Stimulated activated CD8-positive, alpha-beta memory T cell treated with anti-CD3 and anti-CD28 coated beads, Interleukin-12 subunit alpha, Interleukin-12 subunit beta, amount 100 ng/mL, for 1 hour (primary cell): ENCODE data around the gene FBXO33.
"Not testable (repeated sequence)": the region's sequence is repeated elsewhere in the genome, so short reads cannot be mapped to it uniquely, and the experiment has no call there.

ENCODE experiments used
- DNase-seq: peaks from one replicate; pipeline ENCODE4 v3.0.0-alpha.2; 2020; ENCODE audit warnings: low read depth

Gene FBXO33

DNA sequence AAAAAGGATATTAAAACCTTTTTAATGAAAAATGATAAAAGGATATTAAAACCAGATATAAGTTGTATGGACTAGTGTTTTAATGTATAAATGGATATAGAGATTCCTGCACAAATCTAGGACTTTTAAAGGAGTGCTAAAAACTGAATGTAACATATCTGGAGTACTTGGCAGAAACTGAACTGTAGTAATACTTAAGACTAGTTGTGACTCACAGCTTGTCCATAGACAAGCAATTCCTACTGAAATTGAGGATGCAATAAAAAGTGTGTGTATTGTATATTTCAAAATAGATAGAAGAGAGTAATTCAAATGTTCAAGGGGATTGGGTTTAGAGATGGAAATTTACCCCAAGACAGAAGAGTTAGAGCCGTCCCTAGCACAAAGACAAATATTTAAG, 59.6 kb downstream of the FBXO33 start:
- no peak for DNase-seq

DNA sequence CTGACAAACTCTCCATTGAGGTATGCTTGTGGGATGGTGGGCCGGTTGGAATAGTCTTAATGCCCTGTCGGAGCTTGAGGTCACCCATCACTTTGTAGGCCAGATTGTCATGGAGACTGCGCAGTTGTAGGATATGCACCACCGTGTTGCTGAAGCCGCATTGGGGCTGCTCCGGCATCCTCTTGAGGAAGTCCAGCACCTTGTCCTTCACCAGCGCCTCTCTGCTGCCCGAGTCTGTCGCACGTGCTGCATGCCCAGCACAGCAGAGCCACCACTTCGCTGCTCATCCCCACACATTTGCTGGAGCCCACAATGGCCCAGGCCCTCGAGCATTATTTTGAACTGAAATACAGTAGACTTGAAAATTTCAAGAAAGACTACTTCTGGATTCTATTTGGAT, 61.8 kb downstream of the FBXO33 start:
- DNase-seq = no peak

DNA sequence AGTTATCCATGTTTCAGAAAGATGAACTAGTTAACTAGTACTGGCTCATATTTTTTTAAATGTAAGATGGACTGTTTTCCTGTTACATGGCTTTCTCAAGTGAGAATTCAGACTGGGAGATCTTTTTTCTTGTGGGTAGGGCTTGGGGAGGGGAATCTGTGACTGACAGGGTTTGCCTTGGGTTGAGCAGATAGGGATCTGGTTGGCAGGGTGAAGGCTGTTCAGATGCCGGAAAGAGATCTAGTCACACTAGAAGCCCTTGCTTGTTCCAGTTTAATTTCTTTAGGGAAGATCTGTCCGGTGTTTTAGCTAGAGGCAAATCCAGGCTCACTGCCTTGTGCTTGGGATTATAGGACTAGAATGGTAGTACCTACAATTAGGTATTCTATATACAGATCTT, 63.2 kb downstream of the FBXO33 start:
- DNase-seq = no peak

DNA sequence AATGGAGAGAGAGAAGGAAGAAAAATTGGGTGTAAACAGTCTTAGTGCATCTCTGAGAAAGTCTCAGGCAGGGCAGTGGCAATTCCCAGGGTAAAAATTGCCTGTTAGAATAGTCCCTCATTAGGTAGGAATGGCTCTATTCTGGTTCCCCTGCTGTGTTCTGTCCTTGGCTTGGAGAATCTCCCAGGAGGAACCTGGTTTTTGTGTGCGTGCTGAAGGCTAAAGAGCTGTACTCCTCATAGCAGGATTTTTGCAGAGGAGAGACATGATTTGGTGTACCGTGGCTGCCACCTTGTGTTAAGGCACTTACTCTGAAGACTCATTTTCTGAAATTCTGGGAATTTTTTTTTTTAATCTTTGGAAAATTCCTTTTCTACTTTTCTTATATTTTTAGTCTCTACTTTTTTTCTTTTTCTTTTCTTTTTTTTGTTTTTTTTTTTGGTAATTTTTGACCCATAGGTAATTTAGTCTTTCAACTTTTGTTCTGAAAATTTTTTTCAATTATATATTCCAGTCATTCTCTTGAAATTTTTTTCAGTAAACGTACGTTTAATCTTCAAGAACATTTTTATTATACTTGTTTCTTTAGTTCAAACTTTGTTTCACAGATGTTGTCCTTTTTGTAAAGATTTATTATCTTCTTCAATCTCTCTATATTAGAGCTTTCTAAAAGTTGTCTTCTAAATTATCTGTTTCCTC, 63.8 kb downstream of the FBXO33 start:
- peak; percentile 2 for DNase-seq

DNA sequence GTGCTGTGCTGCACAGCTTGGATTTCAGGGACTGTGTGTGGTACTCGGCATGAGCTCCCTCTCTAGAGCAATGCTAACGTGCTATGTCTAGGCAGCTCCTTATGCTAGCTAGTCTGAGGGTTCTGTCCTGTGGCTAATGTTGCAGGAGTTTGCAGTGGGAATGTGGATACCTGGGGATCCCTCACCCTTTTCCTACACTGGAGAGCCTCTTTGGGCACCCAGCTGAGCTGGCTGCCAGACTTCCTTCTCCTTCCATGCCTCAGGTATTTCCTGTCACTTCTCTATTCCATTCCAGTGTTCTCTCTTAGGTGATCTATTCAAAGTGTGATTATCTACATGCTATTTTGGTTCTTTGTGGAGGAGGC, 64.9 kb downstream of the FBXO33 start:
- no peak for DNase-seq

DNA sequence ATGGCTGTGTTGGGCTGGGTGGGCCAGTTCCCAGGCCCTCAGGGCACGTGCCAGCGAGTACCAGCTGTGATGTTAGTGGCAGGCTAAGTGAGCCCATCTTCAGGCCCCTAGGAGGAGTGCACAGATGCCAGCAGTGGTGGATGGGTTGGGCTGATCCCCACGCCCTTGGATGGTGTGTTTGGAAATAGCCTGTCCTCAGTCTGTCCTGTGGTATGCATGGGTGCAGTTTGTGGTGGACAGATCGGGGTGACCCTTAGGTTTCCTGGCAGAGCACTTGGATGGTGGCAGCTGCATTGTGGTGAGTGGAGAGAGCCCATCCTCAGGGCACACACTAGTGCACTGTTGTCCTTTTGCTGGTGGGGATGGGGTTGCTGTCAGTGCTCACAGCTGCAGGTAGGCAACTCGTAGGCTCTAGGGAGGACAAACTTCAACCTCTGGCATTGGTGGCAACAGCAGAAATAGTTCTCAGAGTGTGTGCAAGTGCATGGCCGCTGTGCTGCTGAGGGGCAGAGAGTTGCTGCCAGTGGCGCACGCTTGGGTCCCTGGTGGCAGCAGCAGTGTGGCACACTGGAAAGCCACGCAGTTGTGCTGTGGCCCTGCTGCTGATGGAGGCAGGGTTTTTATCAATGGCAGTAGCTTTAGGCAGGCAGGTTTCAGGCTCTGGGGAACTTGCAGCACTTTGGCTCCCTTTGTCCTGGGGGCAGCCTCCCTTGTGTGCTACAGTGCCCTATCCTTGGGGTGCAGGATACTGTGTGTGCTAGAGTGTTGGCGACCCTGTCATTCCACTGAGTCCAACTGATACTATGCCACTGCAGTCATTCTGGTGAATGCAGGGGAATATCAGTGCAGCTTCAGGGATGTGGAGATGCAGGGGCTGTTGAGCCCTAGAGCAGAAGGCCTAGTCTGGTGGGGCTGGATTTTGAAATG, 65.5 kb downstream of the FBXO33 start:
- DNase-seq = no peak

DNA sequence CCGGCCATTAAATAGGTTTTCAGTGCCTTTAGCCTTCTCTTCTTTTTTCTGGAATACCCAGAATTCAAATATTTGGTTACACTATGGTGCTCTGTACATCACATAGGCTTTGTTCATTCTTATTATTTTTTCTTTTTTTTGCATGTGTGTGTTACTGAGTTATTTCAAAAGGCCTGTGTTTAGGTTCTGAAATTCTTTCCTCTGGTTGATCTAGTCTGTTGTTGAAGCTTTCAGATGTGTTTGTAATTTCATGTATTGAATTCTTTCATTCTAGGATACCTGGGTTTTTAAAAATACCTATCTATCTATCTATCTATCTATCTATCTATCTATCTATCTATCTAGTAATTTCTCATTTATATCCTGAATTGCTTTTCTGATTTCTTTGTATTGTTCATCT, 66.9 kb downstream of the FBXO33 start:
- no peak for DNase-seq

DNA sequence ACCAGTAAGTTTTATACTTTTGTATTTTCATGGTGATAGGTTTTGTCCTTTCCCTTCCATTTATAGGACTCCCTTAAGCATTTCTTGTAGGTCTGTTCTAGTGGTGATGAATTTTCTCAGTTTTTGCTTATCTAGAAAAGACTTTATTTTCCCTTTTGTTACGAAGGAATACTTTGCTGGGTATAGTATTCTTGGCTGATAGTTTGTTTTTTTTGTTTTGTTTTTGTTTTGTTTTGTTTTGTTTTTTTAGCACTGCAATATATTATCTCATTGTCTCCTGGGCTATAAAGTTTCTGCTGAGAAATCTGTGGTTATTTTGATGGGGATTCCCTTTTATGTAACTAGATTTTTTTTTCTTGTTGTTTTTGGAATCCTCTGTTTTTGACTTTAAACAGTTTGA, 67.7 kb downstream of the FBXO33 start:
- no peak for DNase-seq

DNA sequence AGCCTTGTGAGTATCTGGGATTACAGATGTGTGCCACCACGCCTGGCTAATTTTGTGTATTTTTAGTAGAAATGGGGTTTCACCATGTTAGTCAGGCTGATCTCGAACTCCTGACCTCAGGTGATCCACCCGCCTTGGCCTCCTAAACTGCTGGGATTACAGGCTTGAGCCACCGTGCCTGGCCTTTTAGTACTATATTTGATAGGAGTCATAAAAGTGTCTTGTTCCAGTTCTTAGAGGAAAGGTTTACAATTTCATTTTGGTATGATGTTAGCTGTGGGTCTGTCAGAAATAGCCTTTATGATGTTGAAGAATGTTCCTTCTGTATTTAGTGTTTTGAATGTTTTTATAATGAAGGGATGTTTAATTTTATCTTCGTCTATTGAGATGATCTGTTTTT, 70.7 kb downstream of the FBXO33 start:
- DNase-seq = not testable (repeated sequence)

DNA sequence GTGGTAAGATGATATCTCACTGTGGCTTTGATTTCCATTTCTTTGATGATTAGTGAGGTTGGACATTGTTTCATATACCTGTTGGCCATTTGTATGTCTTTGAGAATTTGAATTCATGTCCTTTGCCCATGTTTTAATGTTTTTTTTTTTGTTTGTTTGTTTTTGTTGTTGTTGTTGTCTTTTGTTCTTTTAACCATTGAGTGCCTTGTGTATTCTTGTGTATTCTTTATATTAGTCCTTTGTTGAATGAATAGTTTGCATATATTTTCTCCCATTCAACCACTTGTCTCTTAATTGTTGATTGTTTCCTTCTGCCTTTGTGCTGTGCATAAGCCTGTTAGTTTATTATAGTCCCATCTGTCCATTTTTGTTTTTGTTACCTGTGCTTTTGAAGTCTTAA, 71.9 kb downstream of the FBXO33 start:
- no peak for DNase-seq

DNA sequence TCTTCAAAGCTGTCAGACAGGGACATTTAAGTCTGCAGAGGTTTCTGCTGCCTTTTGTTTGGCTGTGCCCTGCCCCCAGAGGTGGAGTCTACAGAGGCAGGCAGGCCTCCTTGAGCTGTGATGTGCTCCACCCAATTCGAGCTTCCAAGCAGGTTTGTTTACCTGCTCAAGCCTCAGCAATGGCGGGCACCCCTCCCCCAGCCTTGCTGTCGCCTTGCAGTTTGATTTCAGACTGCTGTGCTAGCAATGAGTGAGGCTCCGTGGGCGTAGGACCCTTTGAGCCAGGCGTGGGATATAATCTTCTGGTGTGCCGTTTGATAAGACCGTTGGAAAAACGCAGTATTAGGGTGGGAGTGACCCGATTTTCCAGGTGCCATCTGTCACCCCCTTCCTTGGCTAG, 73.2 kb downstream of the FBXO33 start:
- not testable (repeated sequence) for DNase-seq

DNA sequence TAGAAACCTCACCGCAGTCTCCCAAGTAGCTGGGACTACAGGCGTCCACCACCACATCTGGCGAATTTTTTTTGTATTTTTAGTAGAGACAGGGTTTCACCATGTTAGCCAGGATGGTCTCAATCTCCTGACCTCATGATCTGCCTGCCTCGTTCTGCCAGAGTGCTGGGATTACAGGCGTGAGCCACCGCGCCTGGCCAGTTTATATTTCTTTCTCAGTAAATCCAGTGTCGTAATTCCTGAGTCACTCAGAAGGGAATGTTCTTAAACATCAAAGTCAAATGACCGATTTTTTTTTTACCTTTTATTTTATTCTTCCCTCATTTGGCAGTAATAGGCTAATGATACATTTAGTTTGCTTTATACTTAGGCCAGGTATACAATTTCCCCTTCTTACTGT, 80.5 kb downstream of the FBXO33 start:
- no peak for DNase-seq

DNA sequence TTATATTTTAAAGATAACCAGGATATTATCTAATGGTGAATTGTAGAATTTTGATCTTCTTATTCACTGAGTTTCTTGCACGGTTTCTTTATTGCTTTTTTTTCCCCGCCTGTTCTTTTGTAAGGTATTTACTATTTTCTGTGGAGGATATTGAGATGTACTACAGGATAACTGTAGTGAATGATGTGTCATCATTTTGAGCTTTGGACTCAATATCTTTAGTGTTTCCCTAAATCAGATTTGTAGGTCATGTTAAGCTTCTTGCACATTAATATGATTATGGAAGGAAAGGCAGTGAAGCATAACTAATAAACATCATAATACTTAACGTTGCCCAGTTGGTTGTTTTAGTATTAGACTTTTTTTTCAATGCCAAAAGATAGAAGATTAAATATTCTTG, 81.4 kb downstream of the FBXO33 start:
- no peak for DNase-seq
